K562 (cell line): ENCODE results near the gene USP13. TPM values are rescaled to one million over a fixed set of nuclear protein-coding genes. Genes with fewer than 3 reads are reported as not detected.
A peak's percentile ranks its signal among the peaks of the same experiment; 100 is the strongest.

Experiments used
- ATAC-seq: fragments of 200-7000 bp; cut with Tn5 transposase; 3 replicates; pipeline ENCODE4 v1.9.1; 2020; ENCODE audit warnings: moderate library complexity
- BruUV-seq: library from RNA; stranded (reverse); fragments of 400-500 nt; replicated peaks from 2 replicates; lab custom pipeline; 2021; lab: Mats Ljungman, UMichigan
- CTCF ChIA-PET: fragments of 300-600 bp; formaldehyde crosslinking; extraction: SDS; loops from one replicate; lab custom pipeline; 2021; ENCODE audit warnings: low intra/inter-chr PET ratio; lab: Yijun Ruan, JAX
- POLR2A ChIA-PET: fragments of 300-600, 350-650 bp; sonication (Branson Sonifier 250); formaldehyde crosslinking; extraction: SDS; loops from one replicate; lab custom pipeline; 2021; ENCODE audit warnings: antibody characterized with exemption, inconsistent platforms; lab: Yijun Ruan, JAX
- DNase-seq, 4 experiments: peaks; one replicate each; pipeline versions ENCODE4 v3.0.0 to v3.0.0-alpha.2; 2011 to 2018; ENCODE audit warnings: low spot score in 3 of 4, mixed read lengths in 3 of 4; ENCODE audit errors: extremely low read depth in 1 of 4
- FAIRE-seq: peaks from 2 replicates; lab custom pipeline; 2011; peaks lifted over from hg19 to GRCh38; lab: Jason Lieb, UNC
- H2AFZ ChIP-seq: 2 replicates; pipeline ENCODE4 v1.6.0; 2011; ENCODE audit warnings: low read depth, low read length, control low read depth, inconsistent platforms
- H3K27ac ChIP-seq: fragments of 200-600 bp; 3 replicates; pipeline ENCODE4 v1.8.0; 2011; ENCODE audit warnings: low read depth, mild to moderate bottlenecking, control low read depth, inconsistent platforms, low read length, moderate library complexity, mixed read lengths; ENCODE audit errors: extremely low read depth
- H3K27me3 ChIP-seq, 2 experiments: fragments of 300-600 bp in 1 of 2; 2 replicates in 1 of 2; 3 replicates in 1 of 2; pipeline versions ENCODE4 v1.6.0 to v1.8.0; 2011; ENCODE audit warnings: inconsistent platforms in 2 of 2, low read length in 2 of 2, mild to moderate bottlenecking in 1 of 2, mixed read lengths in 1 of 2, moderate library complexity in 1 of 2; ENCODE audit not compliant: control insufficient read depth in 2 of 2, insufficient read depth in 2 of 2
- H3K36me3 ChIP-seq: fragments of 300-600 bp; 3 replicates; pipeline ENCODE4 v1.8.0; 2011; ENCODE audit warnings: mild to moderate bottlenecking, low read length, inconsistent platforms; ENCODE audit not compliant: control insufficient read depth, insufficient read depth
- H3K4me1 ChIP-seq, 2 experiments: fragments of 200-600 bp in 1 of 2; replicated peaks in 1 of 2; 2 replicates in 1 of 2; 3 replicates in 1 of 2; pipeline versions ENCODE4 v1.5.1 to v1.8.0; 2011; ENCODE audit warnings: inconsistent platforms in 2 of 2, low read length in 2 of 2, mild to moderate bottlenecking in 1 of 2, mixed read lengths in 1 of 2, moderate library complexity in 1 of 2; ENCODE audit not compliant: control insufficient read depth in 2 of 2, insufficient read depth in 2 of 2
- H3K4me2 ChIP-seq: 2 replicates; pipeline ENCODE4 v1.6.1; 2011; ENCODE audit warnings: low read length, control low read depth, inconsistent platforms, mixed read lengths; ENCODE audit not compliant: insufficient read depth
- H3K4me3 ChIP-seq: fragments of 200-600 bp; sonication (generic), shearing (Covaris generic); 2 replicates; pipeline ENCODE4 v1.5.1; 2016; ENCODE audit warnings: control low read depth, inconsistent platforms
- H3K79me2 ChIP-seq: fragments of 200-600 bp; 3 replicates; pipeline ENCODE4 v1.8.0; 2011; ENCODE audit warnings: low read length, inconsistent platforms; ENCODE audit not compliant: control insufficient read depth, insufficient read depth
- H3K9ac ChIP-seq, 2 experiments: 2 replicates each; pipeline versions ENCODE4 v1.6.0 to v1.6.1; 2011; ENCODE audit warnings: low read depth in 2 of 2, low read length in 2 of 2, control low read depth in 1 of 2, inconsistent platforms in 1 of 2, mild to moderate bottlenecking in 1 of 2, mixed read lengths in 1 of 2; ENCODE audit not compliant: insufficient read depth in 1 of 2
- H3K9me1 ChIP-seq: one replicate; pipeline ENCODE4 v1.6.0; 2011; ENCODE audit warnings: inconsistent platforms, mild to moderate bottlenecking, low read length, moderate library complexity; ENCODE audit not compliant: control insufficient read depth, insufficient read depth
- H3K9me3 ChIP-seq: replicated peaks from 2 replicates; pipeline ENCODE4 v1.5.1; 2011; ENCODE audit warnings: low read depth, low read length, inconsistent platforms; ENCODE audit not compliant: control insufficient read depth, insufficient read depth
- H4K20me1 ChIP-seq: replicated peaks from 2 replicates; pipeline ENCODE4 v1.6.1; 2011; ENCODE audit warnings: low read length, inconsistent platforms, mixed read lengths; ENCODE audit not compliant: control insufficient read depth, insufficient read depth
- MYBL2 ChIP-seq, 2 experiments: fragments of 450-650 bp in 1 of 2; sonication (generic) in 1 of 2; formaldehyde crosslinking in 1 of 2; IDR thresholded peaks; 2 replicates each; pipeline versions ENCODE4 v1.6.1 to v1.8.1; 2017 to 2022; ENCODE audit warnings: borderline replicate concordance in 1 of 2, inconsistent platforms in 1 of 2, low read depth in 1 of 2, mild to moderate bottlenecking in 1 of 2, missing genetic modification reagents in 1 of 2, moderate library complexity in 1 of 2
- REST ChIP-seq, 2 experiments: fragments of 450-650 bp; formaldehyde crosslinking in 1 of 2; IDR thresholded peaks; 2 replicates each; pipeline versions ENCODE4 v1.4.0 to v1.6.1; 2014 to 2020; ENCODE audit warnings: mild to moderate bottlenecking in 2 of 2, borderline replicate concordance in 1 of 2, low read depth in 1 of 2
- SPI1 ChIP-seq: IDR thresholded peaks from 2 replicates; pipeline ENCODE4 v1.6.1; 2011; ENCODE audit warnings: low read depth, low read length, control low read depth, borderline replicate concordance
- ZNF12 ChIP-seq: sonication (generic); formaldehyde crosslinking; IDR thresholded peaks from 2 replicates; pipeline ENCODE4 v1.4.0; 2020; ENCODE audit warnings: mild to moderate bottlenecking, missing genetic modification reagents
- WGBS: fragments of 100-300 bp; shearing (Covaris generic); methylation state at CpG from one replicate; pipeline ENCODE4 v1.1.6; 2016; ENCODE audit warnings: low coverage, mixed read lengths; ENCODE audit not compliant: insufficient coverage; ENCODE audit errors: missing lambda C conversion rate; 5-methylcytosine and 5-hydroxymethylcytosine counted together
- in situ Hi-C: fragments of 300-500 bp; cut with MboI; formaldehyde crosslinking; loops from 4 replicates; pipeline ENCODE4 v1.15.0; 2018; ENCODE audit warnings: inconsistent platforms, mixed read lengths
- intact Hi-C: fragments of 100-400 bp; cut with micrococcal nuclease; formaldehyde crosslinking; loops from 2 replicates; pipeline ENCODE4 v1.14.2; 2022
- polyA plus RNA-seq, 8 experiments: library from polyadenylated mRNA; depleted of rRNA in 4 of 8; stranded (reverse) in 5 of 8; unstranded in 3 of 8; fragments of >200 nt; fragmentation: Nextera tagmentation in 2 of 8; fragmentation: Illumina TruSeq in 1 of 8; extraction: Ambion mirVana in 2 of 8; extraction: Trizol in 1 of 8; gene quantifications; 2 replicates each; pipeline versions ENCODE4 v1.2.1 to v1.2.3, GENCODE V29; 2011 to 2014; ENCODE audit warnings: inconsistent platforms in 1 of 8, missing spikeins in 1 of 8
- total RNA-seq, 7 experiments: library from RNA; depleted of rRNA in 6 of 7; stranded (reverse); fragments of >200 nt in 6 of 7; fragmentation: Illumina TruSeq in 2 of 7; extraction: Trizol in 2 of 7; gene quantifications; 2 replicates each; pipeline versions ENCODE4 v1.2.1 to v1.2.3, GENCODE V29; 2011 to 2021; ENCODE audit warnings: low replicate concordance in 1 of 7

USP13 gene
- total and polyA plus RNA-seq, 9 of the 15 experiments (the other 6 are each of a cell fraction or from before 2014, with no cell fraction given): 0.11 to 2.3 (median 0.51) TPM

GRCh38 chr3:179630753-179631451 lies 21.9 kb upstream of the USP13 start:
- no peak overlapping the region for H2AFZ ChIP-seq
- H3K36me3 ChIP-seq: peaks cover under 1% of the 10 kb centered on the region; the same call in 1 of the 3 replicates
- H3K9me3 ChIP-seq: no peaks in the 10 kb centered on the region
- POLR2A ChIA-PET: no interaction called here
- WGBS: 44% methylated on average over 3 of the region's 3 CpGs
- in situ Hi-C loops (no loop called here), intact Hi-C loops (no loop called here)
- TF ChIP-seq SPI1 (0 out of 2 replicates have a peak, but pooled peaks have one; percentile 1), MYBL2 (IDR thresholded peaks at IDR 0.05; ENCODE audit: low read depth) (no peak), MYBL2 (CRISPR knock-in tag; IDR thresholded peaks at IDR 0.05; ENCODE audit: borderline replicate concordance) (no peak)
- no peak overlapping the region for H3K9ac ChIP-seq
- CTCF ChIA-PET: no interaction called here
- H3K4me2 ChIP-seq: no peak overlapping the region
- no TSS peak for BruUV-seq
- H4K20me1 ChIP-seq: no peaks in the 10 kb centered on the region
- ATAC-seq: no peak
- DNase-seq: no peak
- no peak for FAIRE-seq
- no peak overlapping the region for H3K27ac ChIP-seq
- H3K4me3 ChIP-seq: no peak overlapping the region
- H3K9me1 ChIP-seq: no peaks in the 10 kb centered on the region
- no peaks in the 10 kb centered on the region for H3K79me2 ChIP-seq
- no peaks in the 10 kb centered on the region for H3K27me3 ChIP-seq
- H3K4me1 ChIP-seq: no peaks in the 10 kb centered on the region; a peak in 1 of 5 replicates

- no peak overlapping the region for H3K4me3 ChIP-seq
- no peak overlapping the region for H3K27ac ChIP-seq
- intact Hi-C loops: no loop called here
- no peaks in the 10 kb centered on the region for H3K36me3 ChIP-seq
- no peak overlapping the region for H2AFZ ChIP-seq
- ChIA-PET CTCF (no interaction called here), POLR2A (interaction anchor here (0.6 kb wide), 1 partner anchor 9 kb away, joined by 3 read pairs; no protein-coding TSS in a partner anchor)
- H3K4me1 ChIP-seq: no peaks in the 10 kb centered on the region
- no TSS peak for BruUV-seq
- FAIRE-seq (no peak), ATAC-seq (no peak), DNase-seq (no peak)
- H3K9ac ChIP-seq: no peak overlapping the region
- no peaks in the 10 kb centered on the region for H3K79me2 ChIP-seq
- H3K9me1 ChIP-seq: no peaks in the 10 kb centered on the region
- WGBS: 28% methylated on average over 1 of the region's 1 CpG
- H4K20me1 ChIP-seq: no peaks in the 10 kb centered on the region
- no peaks in the 10 kb centered on the region for H3K27me3 ChIP-seq
- TF ChIP-seq ZNF12 (CRISPR knock-in tag): peak; percentile 32; the same call in 1 of the 2 replicates
- no peak for TF ChIP-seq REST (IDR thresholded peaks at IDR 0.05; ENCODE audit: borderline replicate concordance)
- no peak for TF ChIP-seq REST (CRISPR knock-in tag; IDR thresholded peaks at IDR 0.05; ENCODE audit: low read depth)
- no peak overlapping the region for H3K4me2 ChIP-seq
- H3K9me3 ChIP-seq: no peaks in the 10 kb centered on the region
- in situ Hi-C loops: no loop called here
These were observed 12.4 kb upstream of the USP13 start for GRCh38 chr3:179640469-179640868.
